GM13976 (cell line): ENCODE results near the gene C11orf71.

ENCODE experiments used
- DNase-seq: peaks from one replicate; pipeline ENCODE4 v3.0.0; 2012; ENCODE audit warnings: low spot score
- in situ Hi-C: fragments of 300-500 bp; cut with MboI; formaldehyde crosslinking; loops from one replicate; pipeline ENCODE4 v1.12.0; 2022; ENCODE audit warnings: low sequenced_read_pairs, mixed read lengths, inconsistent platforms; ENCODE audit not compliant: unreplicated experiment
- TF ChIP-seq, protein P1 (sequence below): IDR thresholded peaks from 2 replicates; pipeline ENCODE4 v1.5.1; 2012; ENCODE audit warnings: borderline replicate concordance, mild to moderate bottlenecking; ENCODE audit not compliant: insufficient read depth; ENCODE audit errors: extremely low read depth, missing control alignments, control extremely low read depth

Gene C11orf71

DNA sequence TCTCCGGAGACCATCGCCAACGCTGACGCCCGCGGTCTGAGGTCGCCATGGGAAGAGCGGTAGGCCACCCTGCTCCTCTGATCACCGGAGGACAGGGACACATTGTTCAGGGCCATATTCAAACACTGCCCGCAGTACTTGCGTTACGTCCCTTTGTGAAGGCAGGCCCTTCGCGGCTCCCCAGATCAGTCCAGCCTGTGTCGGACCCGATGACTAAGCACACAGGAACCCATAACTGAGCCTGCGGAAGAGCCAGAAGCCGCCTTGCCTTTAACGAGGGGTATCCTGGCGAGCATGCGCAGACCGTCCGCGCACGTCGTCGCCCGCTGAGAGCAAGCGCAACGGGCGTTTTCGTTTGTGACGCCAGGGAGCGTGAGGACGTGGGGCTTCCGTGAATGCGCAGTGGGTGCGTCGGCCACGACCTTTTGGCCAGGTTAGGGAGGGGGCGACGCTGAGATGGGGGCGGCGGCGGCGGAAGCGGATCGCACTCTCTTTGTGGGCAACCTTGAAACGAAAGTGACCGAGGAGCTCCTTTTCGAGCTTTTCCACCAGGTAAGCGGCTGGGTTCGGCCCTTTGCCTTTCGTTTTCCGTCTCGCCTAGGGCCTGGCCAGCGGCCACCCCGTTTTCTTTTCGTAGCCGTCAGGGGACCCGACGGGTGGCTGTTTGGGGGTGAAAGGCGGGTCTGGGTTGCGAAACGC lies at the start of gene C11orf71, which contains the start of gene RBM7:
TSS of gene C11orf71 (minus strand) at position 296 of the 699 bp plus-strand sequence. CDS start at position 116, 180 bp downstream.
TSS of gene RBM7 (plus strand) at position 451 of the 699 bp plus-strand sequence. CDS start at position 457, 6 bp downstream.
- DNase-seq: peak; percentile 95
- TF ChIP-seq, protein P1, sequence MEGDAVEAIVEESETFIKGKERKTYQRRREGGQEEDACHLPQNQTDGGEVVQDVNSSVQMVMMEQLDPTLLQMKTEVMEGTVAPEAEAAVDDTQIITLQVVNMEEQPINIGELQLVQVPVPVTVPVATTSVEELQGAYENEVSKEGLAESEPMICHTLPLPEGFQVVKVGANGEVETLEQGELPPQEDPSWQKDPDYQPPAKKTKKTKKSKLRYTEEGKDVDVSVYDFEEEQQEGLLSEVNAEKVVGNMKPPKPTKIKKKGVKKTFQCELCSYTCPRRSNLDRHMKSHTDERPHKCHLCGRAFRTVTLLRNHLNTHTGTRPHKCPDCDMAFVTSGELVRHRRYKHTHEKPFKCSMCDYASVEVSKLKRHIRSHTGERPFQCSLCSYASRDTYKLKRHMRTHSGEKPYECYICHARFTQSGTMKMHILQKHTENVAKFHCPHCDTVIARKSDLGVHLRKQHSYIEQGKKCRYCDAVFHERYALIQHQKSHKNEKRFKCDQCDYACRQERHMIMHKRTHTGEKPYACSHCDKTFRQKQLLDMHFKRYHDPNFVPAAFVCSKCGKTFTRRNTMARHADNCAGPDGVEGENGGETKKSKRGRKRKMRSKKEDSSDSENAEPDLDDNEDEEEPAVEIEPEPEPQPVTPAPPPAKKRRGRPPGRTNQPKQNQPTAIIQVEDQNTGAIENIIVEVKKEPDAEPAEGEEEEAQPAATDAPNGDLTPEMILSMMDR: no peak
- in situ Hi-C loops: no loop called here

DNA sequence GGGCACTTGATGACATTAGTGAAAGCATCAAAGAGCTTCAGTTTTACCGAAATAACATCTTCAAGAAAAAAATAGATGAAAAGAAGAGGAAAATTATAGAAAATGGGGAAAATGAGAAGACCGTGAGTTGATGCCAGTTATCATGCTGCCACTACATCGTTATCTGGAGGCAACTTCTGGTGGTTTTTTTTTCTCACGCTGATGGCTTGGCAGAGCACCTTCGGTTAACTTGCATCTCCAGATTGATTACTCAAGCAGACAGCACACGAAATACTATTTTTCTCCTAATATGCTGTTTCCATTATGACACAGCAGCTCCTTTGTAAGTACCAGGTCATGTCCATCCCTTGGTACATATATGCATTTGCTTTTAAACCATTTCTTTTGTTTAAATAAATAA lies 49.5 kb upstream of the C11orf71 start:
- TF ChIP-seq, protein P1: no peak
- in situ Hi-C loops: no loop called here
- no peak for DNase-seq

GRCh38 chr11:114448749-114449482 lies 48.6 kb upstream of the C11orf71 start:
- in situ Hi-C loops: no loop called here
- TF ChIP-seq, protein P1: no peak
- DNase-seq: no peak

DNA sequence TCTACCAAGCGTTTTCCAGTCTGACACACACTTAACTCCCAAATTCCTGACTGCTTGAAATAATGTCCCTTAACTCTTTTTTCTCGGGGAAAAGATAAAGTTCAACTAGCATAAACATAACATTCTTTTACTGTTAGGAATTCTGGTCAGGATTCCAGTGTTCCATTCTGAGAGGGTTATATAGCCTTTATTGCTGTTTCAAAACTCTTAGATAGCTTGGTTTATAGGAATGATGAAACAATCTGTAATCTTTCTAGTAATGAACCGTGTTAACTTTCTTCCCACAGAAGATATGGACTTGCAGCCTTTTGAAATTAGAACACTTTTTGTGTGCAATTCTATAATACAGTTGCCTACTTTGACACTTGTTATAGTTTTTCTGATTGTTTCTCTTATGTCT lies 47.6 kb upstream of the C11orf71 start:
- DNase-seq: no peak
- in situ Hi-C loops: no loop called here
- TF ChIP-seq, protein P1: no peak

GRCh38 chr11:114447444-114447843 lies 47.1 kb upstream of the C11orf71 start:
- in situ Hi-C loops: no loop called here
- no peak for DNase-seq
- TF ChIP-seq, protein P1: no peak

DNA sequence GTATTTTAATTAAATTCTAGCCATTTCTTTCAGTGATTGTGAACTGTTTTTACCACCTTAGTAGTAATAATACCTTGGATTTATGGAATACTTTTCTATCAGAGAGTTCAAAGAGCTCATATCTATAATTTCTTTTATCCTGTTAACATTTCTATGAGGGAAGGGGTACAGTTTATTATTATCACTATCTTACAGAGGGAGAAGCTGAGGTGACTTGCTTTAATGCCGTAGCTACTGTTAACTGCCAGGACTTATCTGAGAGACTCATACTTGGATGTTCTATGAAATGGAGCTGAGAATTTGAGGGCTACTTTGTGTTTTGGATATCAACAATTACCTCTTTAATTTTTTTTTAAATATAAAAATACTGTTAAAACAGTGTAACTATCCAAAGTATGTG lies 42.2 kb upstream of the C11orf71 start:
- DNase-seq: no peak
- TF ChIP-seq, protein P1: no peak
- in situ Hi-C loops: no loop called here
